DOHH2 (cell line): Measurements from ENCODE around the gene PPM1G.

ENCODE experiments used
- H3F3A ChIP-seq: fragments of 200-600 bp; sonication (generic), shearing (Covaris generic); 2 replicates; pipeline ENCODE4 v1.6.0; 2016; ENCODE audit warnings: antibody characterized with exemption, mild to moderate bottlenecking; ENCODE audit not compliant: control insufficient read depth, insufficient read depth
- H3K27ac ChIP-seq: fragments of 200-600 bp; sonication (generic); 2 replicates; pipeline ENCODE4 v1.5.1; 2014; ENCODE audit warnings: low read depth, mild to moderate bottlenecking, low read length, moderate library complexity
- H3K27me3 ChIP-seq: fragments of 200-600 bp; sonication (generic); 2 replicates; pipeline ENCODE4 v1.6.1; 2014; ENCODE audit warnings: mild to moderate bottlenecking, low read length, mixed read lengths; ENCODE audit not compliant: control insufficient read depth
- H3K36me3 ChIP-seq: fragments of 200-600 bp; sonication (generic); 2 replicates; pipeline ENCODE4 v1.6.1; 2014; ENCODE audit warnings: mild to moderate bottlenecking, low read length, moderate library complexity, mixed read lengths; ENCODE audit not compliant: control insufficient read depth
- H3K4me1 ChIP-seq: fragments of 200-600 bp; sonication (generic); 2 replicates; pipeline ENCODE4 v1.6.1; 2014; ENCODE audit warnings: mild to moderate bottlenecking, low read length, mixed read lengths; ENCODE audit not compliant: control insufficient read depth
- H3K4me2 ChIP-seq: fragments of 200-600 bp; sonication (generic); 2 replicates; pipeline ENCODE4 v1.6.0; 2014; ENCODE audit warnings: mild to moderate bottlenecking, low read length, moderate library complexity
- H3K4me3 ChIP-seq: fragments of 200-600 bp; sonication (generic); 2 replicates; pipeline ENCODE4 v1.5.1; 2014; ENCODE audit warnings: mild to moderate bottlenecking, low read length, mixed read lengths
- H3K79me2 ChIP-seq: fragments of 200-600 bp; sonication (generic); 2 replicates; pipeline ENCODE4 v1.6.1; 2014; ENCODE audit warnings: mild to moderate bottlenecking, low read length, mixed read lengths; ENCODE audit not compliant: control insufficient read depth
- H3K9me2 ChIP-seq: fragments of 200-600 bp; sonication (generic); replicated peaks from 2 replicates; pipeline ENCODE4 v1.6.1; 2014; ENCODE audit warnings: mild to moderate bottlenecking, low read length, mixed read lengths; ENCODE audit not compliant: control insufficient read depth
- H3K9me3 ChIP-seq: fragments of 200-600 bp; sonication (generic); 2 replicates; pipeline ENCODE4 v1.6.1; 2014; ENCODE audit warnings: antibody characterized with exemption, low read length, mixed read lengths; ENCODE audit not compliant: control insufficient read depth, insufficient read depth
- H4K20me1 ChIP-seq: fragments of 200-600 bp; sonication (generic); 2 replicates; pipeline ENCODE4 v1.6.0; 2014; ENCODE audit warnings: low read depth, mild to moderate bottlenecking, antibody characterized with exemption, low read length, moderate library complexity; ENCODE audit not compliant: control insufficient read depth, insufficient read depth
- EZH2phosphoT487 ChIP-seq: fragments of 200-600 bp; sonication (generic); IDR thresholded peaks from 2 replicates; pipeline ENCODE4 v1.6.1; 2017; ENCODE audit warnings: borderline replicate concordance, mild to moderate bottlenecking, antibody characterized with exemption, low read length, moderate library complexity, mixed read lengths
- TF ChIP-seq, protein P1 (sequence below): fragments of 200-600 bp; sonication (generic); IDR thresholded peaks from one replicate; pipeline ENCODE4 v1.5.1; 2014; ENCODE audit warnings: antibody characterized with exemption, mild to moderate bottlenecking, low read depth, low read length; ENCODE audit not compliant: poor library complexity, severe bottlenecking

The PPM1G gene

DNA sequence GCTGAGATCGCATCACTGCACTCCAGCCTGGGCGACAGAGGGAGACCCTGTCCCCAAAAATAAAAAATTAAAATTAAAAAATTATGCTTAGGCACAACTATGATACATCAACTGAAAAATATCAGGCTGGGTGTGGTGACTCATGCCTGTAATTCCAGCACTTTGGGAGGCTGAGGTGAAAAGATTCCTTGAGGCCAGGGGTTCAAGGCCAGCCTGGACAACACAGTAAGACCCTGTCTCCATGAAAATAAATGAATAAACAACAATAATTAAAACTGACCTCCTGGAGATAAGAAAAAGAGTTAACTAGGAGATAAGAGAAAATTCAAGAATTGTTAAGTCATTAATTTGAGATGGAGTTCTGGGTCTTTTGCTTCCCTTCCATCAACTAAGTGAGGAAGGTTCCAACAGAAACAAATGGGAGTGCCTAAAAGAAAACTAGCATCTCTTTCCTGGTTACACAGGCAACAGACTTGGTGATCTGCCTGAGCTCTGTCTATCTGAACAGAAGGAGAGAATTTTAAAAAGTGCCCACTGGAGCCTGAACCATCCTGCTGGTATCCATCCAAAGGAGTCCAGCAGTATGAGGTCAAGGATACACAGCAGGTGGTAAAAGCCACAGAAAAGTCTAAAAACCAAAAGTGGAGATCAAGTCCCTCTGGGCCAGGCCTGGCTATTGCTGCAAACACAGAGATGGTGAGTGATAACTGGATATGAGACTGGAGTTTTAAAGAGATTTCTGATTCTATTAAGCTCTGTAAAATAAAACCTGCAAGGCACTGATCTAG lies 8.8 kb downstream of the PPM1G start:
- Histone ChIP-seq H3K9me3 (no peaks in the 10 kb centered on the region), H3F3A (no peaks in the 10 kb centered on the region), H3K4me3 (no peak overlapping the region), H3K4me1 (no peaks in the 10 kb centered on the region), H3K27me3 (no peaks in the 10 kb centered on the region), H4K20me1 (peaks cover 16% of the 10 kb centered on the region; the same call in 1 of the 2 replicates), H3K9me2 (no peaks in the 10 kb centered on the region), H3K4me2 (no peak overlapping the region), H3K36me3 (peaks cover 56% of the 10 kb centered on the region), H3K27ac (no peak overlapping the region), H3K79me2 (peaks cover 99% of the 10 kb centered on the region)
- TF ChIP-seq, protein P1, sequence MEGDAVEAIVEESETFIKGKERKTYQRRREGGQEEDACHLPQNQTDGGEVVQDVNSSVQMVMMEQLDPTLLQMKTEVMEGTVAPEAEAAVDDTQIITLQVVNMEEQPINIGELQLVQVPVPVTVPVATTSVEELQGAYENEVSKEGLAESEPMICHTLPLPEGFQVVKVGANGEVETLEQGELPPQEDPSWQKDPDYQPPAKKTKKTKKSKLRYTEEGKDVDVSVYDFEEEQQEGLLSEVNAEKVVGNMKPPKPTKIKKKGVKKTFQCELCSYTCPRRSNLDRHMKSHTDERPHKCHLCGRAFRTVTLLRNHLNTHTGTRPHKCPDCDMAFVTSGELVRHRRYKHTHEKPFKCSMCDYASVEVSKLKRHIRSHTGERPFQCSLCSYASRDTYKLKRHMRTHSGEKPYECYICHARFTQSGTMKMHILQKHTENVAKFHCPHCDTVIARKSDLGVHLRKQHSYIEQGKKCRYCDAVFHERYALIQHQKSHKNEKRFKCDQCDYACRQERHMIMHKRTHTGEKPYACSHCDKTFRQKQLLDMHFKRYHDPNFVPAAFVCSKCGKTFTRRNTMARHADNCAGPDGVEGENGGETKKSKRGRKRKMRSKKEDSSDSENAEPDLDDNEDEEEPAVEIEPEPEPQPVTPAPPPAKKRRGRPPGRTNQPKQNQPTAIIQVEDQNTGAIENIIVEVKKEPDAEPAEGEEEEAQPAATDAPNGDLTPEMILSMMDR = no peak
- TF ChIP-seq EZH2phosphoT487 = no peak

DNA sequence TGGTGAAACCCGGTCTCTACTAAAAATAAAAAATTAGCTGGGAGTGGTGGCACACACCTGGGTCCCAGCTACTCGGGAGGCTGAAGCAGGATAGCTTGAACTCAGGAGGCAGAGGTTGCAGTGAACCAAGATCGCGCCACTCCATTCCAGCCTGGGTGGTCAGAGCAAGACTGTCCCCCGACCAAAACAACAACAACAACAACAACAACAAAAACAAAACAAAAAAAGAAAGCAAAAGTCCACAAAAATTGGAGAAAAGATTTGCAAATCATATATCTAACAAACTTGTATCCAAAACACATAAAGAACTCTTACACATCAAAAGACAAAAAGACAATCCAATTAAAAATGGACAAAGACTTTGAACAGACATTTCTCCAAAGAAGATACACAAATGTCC lies 10.4 kb downstream of the PPM1G start:
- Histone ChIP-seq H3K27ac (no peak overlapping the region), H3K27me3 (no peaks in the 10 kb centered on the region), H4K20me1 (peaks cover 16% of the 10 kb centered on the region; the same call in 1 of the 2 replicates), H3K79me2 (peaks cover 99% of the 10 kb centered on the region), H3K9me2 (no peaks in the 10 kb centered on the region), H3K9me3 (no peaks in the 10 kb centered on the region), H3K4me1 (no peaks in the 10 kb centered on the region), H3K36me3 (peaks cover 53% of the 10 kb centered on the region), H3F3A (no peaks in the 10 kb centered on the region), H3K4me3 (no peak overlapping the region), H3K4me2 (no peak overlapping the region)
- TF ChIP-seq, protein P1 = no peak
- no peak for TF ChIP-seq EZH2phosphoT487

GRCh38 chr2:27393225-27393624 lies 16.2 kb downstream of the PPM1G start:
- H3F3A ChIP-seq = no peaks in the 10 kb centered on the region; the same call in 1 of the 2 replicates
- no peak for TF ChIP-seq EZH2phosphoT487
- TF ChIP-seq, protein P1 = no peak
- H3K27me3 ChIP-seq = no peaks in the 10 kb centered on the region
- H3K4me1 ChIP-seq = no peaks in the 10 kb centered on the region
- H3K36me3 ChIP-seq = peaks cover 45% of the 10 kb centered on the region
- peaks cover 19% of the 10 kb centered on the region for H4K20me1 ChIP-seq
- H3K9me2 ChIP-seq = no peaks in the 10 kb centered on the region
- no peak overlapping the region for H3K4me3 ChIP-seq
- no peak overlapping the region for H3K27ac ChIP-seq
- no peak overlapping the region for H3K4me2 ChIP-seq
- peaks cover 100% of the 10 kb centered on the region for H3K79me2 ChIP-seq
- no peaks in the 10 kb centered on the region for H3K9me3 ChIP-seq
